ENCODE data around the gene C20orf144.

DNA sequence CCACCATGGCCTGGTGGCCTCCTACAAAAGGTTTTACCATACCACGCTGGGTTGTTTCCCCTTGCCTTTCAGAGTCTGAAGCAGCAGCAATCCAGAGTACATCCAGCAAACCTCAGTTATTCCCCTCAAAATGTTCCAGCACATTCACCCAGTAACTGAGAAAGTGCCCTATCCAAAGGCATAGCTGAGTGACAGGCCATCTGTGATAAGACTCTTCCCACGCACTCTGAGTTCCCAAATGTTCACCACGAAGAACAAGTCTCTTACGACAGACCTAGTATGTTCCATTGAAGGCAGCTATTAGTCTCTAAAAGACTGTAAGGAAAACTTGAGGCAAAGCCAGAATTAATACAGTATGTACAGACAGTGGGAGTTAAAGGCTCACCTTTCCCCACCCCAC lies 31.6 kb upstream of the C20orf144 start:
- no peak for TF ChIP-seq POLR2A (IDR thresholded peaks at IDR 0.05)
- TF ChIP-seq, protein P1, sequence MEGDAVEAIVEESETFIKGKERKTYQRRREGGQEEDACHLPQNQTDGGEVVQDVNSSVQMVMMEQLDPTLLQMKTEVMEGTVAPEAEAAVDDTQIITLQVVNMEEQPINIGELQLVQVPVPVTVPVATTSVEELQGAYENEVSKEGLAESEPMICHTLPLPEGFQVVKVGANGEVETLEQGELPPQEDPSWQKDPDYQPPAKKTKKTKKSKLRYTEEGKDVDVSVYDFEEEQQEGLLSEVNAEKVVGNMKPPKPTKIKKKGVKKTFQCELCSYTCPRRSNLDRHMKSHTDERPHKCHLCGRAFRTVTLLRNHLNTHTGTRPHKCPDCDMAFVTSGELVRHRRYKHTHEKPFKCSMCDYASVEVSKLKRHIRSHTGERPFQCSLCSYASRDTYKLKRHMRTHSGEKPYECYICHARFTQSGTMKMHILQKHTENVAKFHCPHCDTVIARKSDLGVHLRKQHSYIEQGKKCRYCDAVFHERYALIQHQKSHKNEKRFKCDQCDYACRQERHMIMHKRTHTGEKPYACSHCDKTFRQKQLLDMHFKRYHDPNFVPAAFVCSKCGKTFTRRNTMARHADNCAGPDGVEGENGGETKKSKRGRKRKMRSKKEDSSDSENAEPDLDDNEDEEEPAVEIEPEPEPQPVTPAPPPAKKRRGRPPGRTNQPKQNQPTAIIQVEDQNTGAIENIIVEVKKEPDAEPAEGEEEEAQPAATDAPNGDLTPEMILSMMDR (IDR thresholded peaks at IDR 0.05) = no peak
